ENCODE data around the gene PATJ.
"Not testable (repeated sequence)": the region's sequence is repeated elsewhere in the genome, so short reads cannot be mapped to it uniquely, and the experiment has no call there.

The PATJ gene

GRCh38 chr1:61936839-61937238, 194.6 kb downstream of the PATJ start:
- no peak overlapping the region for H3K4me3 ChIP-seq (ENCODE audit: low read depth, low read length)

- H3K4me3 ChIP-seq (ENCODE audit: low read depth, low read length): no peak overlapping the region
These were observed 199.5 kb downstream of the PATJ start for GRCh38 chr1:61941794-61942193.

GRCh38 chr1:61942856-61943255, 200.6 kb downstream of the PATJ start:
- no peak overlapping the region for H3K4me3 ChIP-seq (ENCODE audit: low read depth, low read length)

- H3K4me3 ChIP-seq (ENCODE audit: low read depth, low read length): not testable (repeated sequence)
These were observed 206.4 kb downstream of the PATJ start for GRCh38 chr1:61948685-61949084.

- no peak overlapping the region for H3K4me3 ChIP-seq (ENCODE audit: low read depth, low read length)
These were observed 208.1 kb downstream of the PATJ start for GRCh38 chr1:61950418-61950817.

GRCh38 chr1:61951731-61952580, 209.7 kb downstream of the PATJ start:
- no peak overlapping the region for H3K4me3 ChIP-seq (ENCODE audit: low read depth, low read length)

GRCh38 chr1:61952675-61953074, 210.4 kb downstream of the PATJ start:
- no peak overlapping the region for H3K4me3 ChIP-seq (ENCODE audit: low read depth, low read length)

- no peak overlapping the region for H3K4me3 ChIP-seq (ENCODE audit: low read depth, low read length)
These were observed 211.0 kb downstream of the PATJ start for GRCh38 chr1:61953076-61953789.

GRCh38 chr1:61953790-61954150, 211.5 kb downstream of the PATJ start:
- H3K4me3 ChIP-seq (ENCODE audit: low read depth, low read length): no peak overlapping the region

GRCh38 chr1:61955261-61955660, 213.0 kb downstream of the PATJ start:
- H3K4me3 ChIP-seq (ENCODE audit: low read depth, low read length): no peak overlapping the region

- H3K4me3 ChIP-seq (ENCODE audit: low read depth, low read length): no peak overlapping the region
These were observed 213.9 kb downstream of the PATJ start for GRCh38 chr1:61956016-61956645.

GRCh38 chr1:61956784-61957183, 214.5 kb downstream of the PATJ start:
- H3K4me3 ChIP-seq (ENCODE audit: low read depth, low read length): no peak overlapping the region

GRCh38 chr1:61961009-61961408, 218.7 kb downstream of the PATJ start:
- H3K4me3 ChIP-seq (ENCODE audit: low read depth, low read length): no peak overlapping the region

GRCh38 chr1:61962631-61963030, 220.4 kb downstream of the PATJ start:
- H3K4me3 ChIP-seq (ENCODE audit: low read depth, low read length): no peak overlapping the region

- H3K4me3 ChIP-seq (ENCODE audit: low read depth, low read length): not testable (repeated sequence)
These were observed 224.4 kb downstream of the PATJ start for GRCh38 chr1:61966450-61967225.

- no peak overlapping the region for H3K4me3 ChIP-seq (ENCODE audit: low read depth, low read length)
These were observed 225.5 kb downstream of the PATJ start for GRCh38 chr1:61967750-61968149.

GRCh38 chr1:61968869-61969268, 226.6 kb downstream of the PATJ start:
- H3K4me3 ChIP-seq (ENCODE audit: low read depth, low read length): no peak overlapping the region

GRCh38 chr1:61973100-61973837, 231.0 kb downstream of the PATJ start:
- H3K4me3 ChIP-seq (ENCODE audit: low read depth, low read length): no peak overlapping the region

- H3K4me3 ChIP-seq (ENCODE audit: low read depth, low read length): no peak overlapping the region
These were observed 233.4 kb downstream of the PATJ start for GRCh38 chr1:61975638-61976037.

GRCh38 chr1:61976566-61976965, 234.3 kb downstream of the PATJ start:
- no peak overlapping the region for H3K4me3 ChIP-seq (ENCODE audit: low read depth, low read length)
